Gastroesophageal sphincter (tissue), 4 donors: ENCODE measurements around the gene FKBP10. TPM values are rescaled to one million over a fixed set of nuclear protein-coding genes. Genes with fewer than 3 reads are reported as not detected.

Source experiments
- ATAC-seq: fragments of 150-250 bp; one replicate; pipeline ENCODE4 v1.9.1; 2016; ENCODE audit warnings: mild to moderate bottlenecking, moderate library complexity
- H3K27ac ChIP-seq, 4 donors: fragments of 200-600 bp; sonication (generic) in 3 of 4; 1 replicate in 3 of 4; 2 replicates in 1 of 4; pipeline ENCODE4 v1.5.1; 2016 to 2019
- H3K27me3 ChIP-seq: fragments of 200-600 bp; sonication (generic); one replicate; pipeline ENCODE4 v1.5.1; 2019
- H3K36me3 ChIP-seq, 2 donors: fragments of 200-600 bp; sonication (generic); one replicate each; pipeline ENCODE4 v1.5.1; 2019; ENCODE audit warnings: control low read depth in 1 of 2
- H3K4me1 ChIP-seq, 3 donors: fragments of 200-600 bp; sonication (generic); 1 replicate in 2 of 3; 2 replicates in 1 of 3; pipeline ENCODE4 v1.5.1; 2016 to 2019; ENCODE audit warnings: control low read depth in 2 of 3
- H3K4me3 ChIP-seq, 2 donors: fragments of 200-600 bp; sonication (generic); one replicate each; pipeline ENCODE4 v1.5.1; 2019; ENCODE audit warnings: mild to moderate bottlenecking in 1 of 2, moderate library complexity in 1 of 2
- H3K9me3 ChIP-seq, 3 donors: fragments of 200-600 bp; sonication (generic); one replicate each; pipeline ENCODE4 v1.5.1; 2017 to 2019; ENCODE audit warnings: control low read depth in 2 of 3
- EP300 ChIP-seq: sonication (generic); formaldehyde crosslinking; IDR thresholded peaks from one replicate; pipeline ENCODE4 v1.6.1; 2017; ENCODE audit warnings: antibody characterized with exemption, mild to moderate bottlenecking
- POLR2A ChIP-seq, 2 donors: fragments of 450-650 bp; IDR thresholded peaks; one replicate each; pipeline ENCODE4 v1.6.1; 2017; ENCODE audit warnings: antibody characterized with exemption in 2 of 2, mild to moderate bottlenecking in 2 of 2, moderate library complexity in 1 of 2
- POLR2AphosphoS5 ChIP-seq: sonication (generic); formaldehyde crosslinking; IDR thresholded peaks from one replicate; pipeline ENCODE4 v1.6.1; 2017; ENCODE audit warnings: antibody characterized with exemption
- WGBS, 2 donors: methylation state at CpG; one replicate each; pipeline ENCODE4 v1.1.5; 2018; ENCODE audit warnings: low coverage in 1 of 2; 5-methylcytosine and 5-hydroxymethylcytosine counted together
- total RNA-seq, 4 donors: library from RNA; depleted of rRNA; stranded (reverse); fragments of >200 nt; gene quantifications; one replicate each; pipeline ENCODE4 v1.1.0, GENCODE V29; 2016
- TF ChIP-seq, protein P1 (sequence below), 4 experiments: fragments of 200-600 bp in 2 of 4; fragments of 450-650 bp in 2 of 4; sonication (generic) in 1 of 4; IDR thresholded peaks; one replicate each; pipeline ENCODE4 v1.5.1; 2017 to 2019; ENCODE audit warnings: antibody characterized with exemption in 4 of 4, mild to moderate bottlenecking in 2 of 4, moderate library complexity in 2 of 4

FKBP10 gene
- total RNA-seq, 4 donors from 2014 or later, result 33.7 to 43.2 (median 38.2) TPM

DNA sequence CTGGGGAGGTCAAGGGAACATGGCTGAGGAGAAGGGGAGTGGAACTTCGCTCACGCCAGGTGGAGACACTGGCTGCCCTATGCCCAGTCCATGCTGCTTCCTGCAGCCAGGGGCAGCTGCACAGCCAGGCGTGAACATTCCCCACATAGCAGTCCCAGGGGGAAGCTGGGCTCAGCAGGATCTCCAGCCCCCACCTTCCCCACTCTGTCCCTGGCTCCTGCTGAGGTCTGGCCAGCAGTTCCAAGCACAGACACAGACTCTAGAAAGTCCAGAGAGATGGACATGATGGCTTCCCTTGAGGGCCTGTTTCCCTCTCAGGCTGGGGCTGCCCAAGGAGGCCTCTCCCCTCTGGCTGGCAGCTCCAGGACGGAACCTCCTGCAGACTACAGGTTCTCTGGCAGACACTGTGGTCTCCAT, 35.6 kb upstream of the FKBP10 start:
- Histone ChIP-seq H3K4me3 (no peak overlapping the region), H3K36me3 (no peaks in the 10 kb centered on the region), H3K27me3 (peaks cover 16% of the 10 kb centered on the region), H3K9me3 (no peaks in the 10 kb centered on the region), H3K27ac (peak overlapping the region in 3 of 4 donors; percentile 73 to 75 (median 74)), H3K4me1 (peaks cover 0 to 76% (median 41%) of the 10 kb centered on the region in 3 donors)
- TF ChIP-seq POLR2A (IDR thresholded peaks at IDR 0.05), result no peak
- TF ChIP-seq, protein P1, sequence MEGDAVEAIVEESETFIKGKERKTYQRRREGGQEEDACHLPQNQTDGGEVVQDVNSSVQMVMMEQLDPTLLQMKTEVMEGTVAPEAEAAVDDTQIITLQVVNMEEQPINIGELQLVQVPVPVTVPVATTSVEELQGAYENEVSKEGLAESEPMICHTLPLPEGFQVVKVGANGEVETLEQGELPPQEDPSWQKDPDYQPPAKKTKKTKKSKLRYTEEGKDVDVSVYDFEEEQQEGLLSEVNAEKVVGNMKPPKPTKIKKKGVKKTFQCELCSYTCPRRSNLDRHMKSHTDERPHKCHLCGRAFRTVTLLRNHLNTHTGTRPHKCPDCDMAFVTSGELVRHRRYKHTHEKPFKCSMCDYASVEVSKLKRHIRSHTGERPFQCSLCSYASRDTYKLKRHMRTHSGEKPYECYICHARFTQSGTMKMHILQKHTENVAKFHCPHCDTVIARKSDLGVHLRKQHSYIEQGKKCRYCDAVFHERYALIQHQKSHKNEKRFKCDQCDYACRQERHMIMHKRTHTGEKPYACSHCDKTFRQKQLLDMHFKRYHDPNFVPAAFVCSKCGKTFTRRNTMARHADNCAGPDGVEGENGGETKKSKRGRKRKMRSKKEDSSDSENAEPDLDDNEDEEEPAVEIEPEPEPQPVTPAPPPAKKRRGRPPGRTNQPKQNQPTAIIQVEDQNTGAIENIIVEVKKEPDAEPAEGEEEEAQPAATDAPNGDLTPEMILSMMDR (IDR thresholded peaks at IDR 0.05), result peak in 2 of 4 experiments; percentile 26 to 35
- ATAC-seq, result peak; percentile 49
- WGBS, 2 donors, result 47% methylated on average over 3 of the region's 4 CpGs; no CpG with 5 or more reads in 1 of the 2 donors

- H3K27ac ChIP-seq, result peak overlapping the region in 3 of 4 donors; percentile 73 to 75 (median 74)
- H3K4me3 ChIP-seq, result no peak overlapping the region
- ATAC-seq, result peak; percentile 71
- H3K36me3 ChIP-seq, result no peaks in the 10 kb centered on the region
- H3K27me3 ChIP-seq, result peaks cover 21% of the 10 kb centered on the region
- peaks cover 0 to 76% (median 44%) of the 10 kb centered on the region in 3 donors for H3K4me1 ChIP-seq
- no peak for TF ChIP-seq POLR2A (IDR thresholded peaks at IDR 0.05)
- TF ChIP-seq POLR2AphosphoS5, result peak; percentile 18
- WGBS, 2 donors, result no CpG with 5 or more reads among the region's 12 CpGs
- H3K9me3 ChIP-seq, result no peaks in the 10 kb centered on the region
Observed at GRCh38 chr17:41777574-41778188, 35.1 kb upstream of the FKBP10 start.

- no peak overlapping the region for H3K4me3 ChIP-seq
- ATAC-seq, result no peak
- TF ChIP-seq, protein P1 (IDR thresholded peaks at IDR 0.05), result no peak
- no peak for TF ChIP-seq POLR2A (IDR thresholded peaks at IDR 0.05)
- no peak for TF ChIP-seq POLR2AphosphoS5
- no peak for TF ChIP-seq EP300
- H3K36me3 ChIP-seq, result no peaks in the 10 kb centered on the region
- no peaks in the 10 kb centered on the region for H3K9me3 ChIP-seq
- peaks cover 0 to 68% (median 41%) of the 10 kb centered on the region in 3 donors for H3K4me1 ChIP-seq
- WGBS, 2 donors, result no CpG with 5 or more reads among the region's 1 CpG
- peaks cover 37% of the 10 kb centered on the region for H3K27me3 ChIP-seq
- H3K27ac ChIP-seq, result no peak overlapping the region
Observed at GRCh38 chr17:41779954-41780353, 32.9 kb upstream of the FKBP10 start.

DNA sequence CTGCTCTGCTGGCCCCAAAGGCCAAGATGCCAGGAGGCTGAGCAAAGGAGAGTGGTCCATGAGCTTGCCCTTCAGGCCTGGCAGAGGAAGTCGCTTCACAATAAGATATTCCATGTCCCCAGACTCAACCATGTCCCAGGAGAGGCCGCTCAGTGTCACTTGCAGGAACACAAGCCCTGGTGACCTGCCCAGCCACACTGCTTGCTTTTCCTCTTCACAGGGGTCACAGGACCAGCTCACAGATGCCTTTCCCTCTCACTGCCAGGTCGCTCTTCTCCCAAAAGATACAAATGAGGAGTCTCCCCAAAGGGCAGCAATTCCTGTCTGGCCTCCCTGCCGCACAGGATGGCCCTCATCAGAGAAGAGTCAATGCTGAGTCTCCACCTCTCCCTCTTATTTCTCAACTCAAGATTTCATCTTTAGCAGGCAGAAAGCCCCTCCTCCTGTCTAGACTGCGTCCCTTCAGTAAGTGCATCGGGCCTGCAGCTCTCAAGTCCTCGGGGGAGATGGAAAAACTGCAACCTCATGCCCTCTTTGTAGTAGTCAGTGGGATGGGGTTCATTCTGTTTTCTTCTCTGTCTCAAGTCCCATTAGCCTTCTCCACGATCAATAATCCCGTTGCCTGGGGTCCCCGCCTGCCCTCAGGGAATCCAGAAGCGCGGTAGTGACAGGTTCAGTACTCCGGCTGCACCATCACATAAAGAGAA, 31.2 kb upstream of the FKBP10 start:
- H3K9me3 ChIP-seq, result no peaks in the 10 kb centered on the region
- no peak for TF ChIP-seq POLR2AphosphoS5
- TF ChIP-seq EP300, result no peak
- no peak for TF ChIP-seq POLR2A (IDR thresholded peaks at IDR 0.05)
- TF ChIP-seq, protein P1 (IDR thresholded peaks at IDR 0.05), result no peak
- 35 to 95% methylated on average over 4 of the region's 13 CpGs for WGBS, 2 donors
- peaks cover 0 to 68% (median 46%) of the 10 kb centered on the region in 3 donors for H3K4me1 ChIP-seq
- peaks cover 53% of the 10 kb centered on the region for H3K27me3 ChIP-seq
- peak overlapping the region in 3 of 4 donors; percentile 53 to 60 (median 53) for H3K27ac ChIP-seq
- H3K4me3 ChIP-seq, result no peak overlapping the region
- no peak for ATAC-seq
- no peaks in the 10 kb centered on the region for H3K36me3 ChIP-seq

DNA sequence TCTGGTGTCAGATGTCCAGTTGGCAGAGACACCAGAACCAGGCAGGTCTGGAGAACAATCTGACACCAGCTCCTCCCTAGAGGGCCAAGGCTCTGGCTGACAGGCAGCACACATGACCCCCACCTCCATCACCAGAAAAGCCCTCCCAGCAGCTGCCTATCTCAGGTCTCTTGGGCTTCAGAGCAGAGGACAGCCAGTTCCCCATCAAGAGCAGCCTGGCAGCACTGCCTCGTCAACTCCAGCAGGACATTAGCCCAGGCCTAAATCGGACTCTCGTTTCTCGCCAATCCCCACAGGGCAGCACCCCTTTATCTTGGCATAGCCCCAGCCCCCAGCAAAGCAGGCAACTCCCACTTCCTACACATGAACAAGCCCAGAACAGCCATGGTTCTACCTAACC, 30.7 kb upstream of the FKBP10 start:
- WGBS, 2 donors, result 49% methylated on average over 4 of the region's 4 CpGs; no CpG with 5 or more reads in 1 of the 2 donors
- no peak overlapping the region for H3K4me3 ChIP-seq
- no peaks in the 10 kb centered on the region for H3K9me3 ChIP-seq
- peak overlapping the region in 3 of 4 donors; percentile 53 to 60 (median 53) for H3K27ac ChIP-seq
- H3K36me3 ChIP-seq, result no peaks in the 10 kb centered on the region
- peaks cover 57% of the 10 kb centered on the region for H3K27me3 ChIP-seq
- ATAC-seq, result no peak
- H3K4me1 ChIP-seq, result peaks cover 0 to 68% (median 41%) of the 10 kb centered on the region in 3 donors
- TF ChIP-seq POLR2AphosphoS5, result no peak
- no peak for TF ChIP-seq EP300
- TF ChIP-seq POLR2A (IDR thresholded peaks at IDR 0.05), result no peak
- TF ChIP-seq, protein P1 (IDR thresholded peaks at IDR 0.05), result no peak
